CD14-positive monocyte (primary cell): ENCODE results near the gene USP43. TPM values are rescaled to one million over a fixed set of nuclear protein-coding genes. Genes with fewer than 3 reads are reported as not detected.

ENCODE experiments used
- DNase-seq, 3 donors: peaks; one replicate each; pipeline ENCODE4 v3.0.0-alpha.2; 2011 to 2022
- H2AFZ ChIP-seq: 2 replicates; pipeline ENCODE4 v1.6.0; 2012; ENCODE audit warnings: mild to moderate bottlenecking, low read depth, low read length, inconsistent platforms; ENCODE audit not compliant: insufficient read depth, poor library complexity, severe bottlenecking
- H3K27ac ChIP-seq, 2 donors: 1 replicate in 1 of 2; 2 replicates in 1 of 2; pipeline ENCODE4 v1.5.1; 2012 to 2013; ENCODE audit warnings: low read length in 2 of 2, control low read depth in 1 of 2, inconsistent platforms in 1 of 2, low read depth in 1 of 2, mild to moderate bottlenecking in 1 of 2
- H3K27me3 ChIP-seq, 2 donors: one replicate each; pipeline versions ENCODE4 v1.6.0 to v1.6.1; 2011 to 2013; ENCODE audit warnings: low read length in 2 of 2; ENCODE audit not compliant: control insufficient read depth in 2 of 2, insufficient read depth in 2 of 2
- H3K36me3 ChIP-seq, 2 donors: replicated peaks in 1 of 2; 1 replicate in 1 of 2; 2 replicates in 1 of 2; pipeline versions ENCODE4 v1.5.1 to v1.6.1; 2012 to 2013; ENCODE audit warnings: low read length in 2 of 2, control low read depth in 1 of 2, inconsistent platforms in 1 of 2, mild to moderate bottlenecking in 1 of 2; ENCODE audit not compliant: insufficient read depth in 2 of 2, control insufficient read depth in 1 of 2
- H3K4me1 ChIP-seq, 2 donors: 1 replicate in 1 of 2; 2 replicates in 1 of 2; pipeline versions ENCODE4 v1.5.1 to v1.6.1; 2012 to 2013; ENCODE audit warnings: low read length in 2 of 2, control low read depth in 1 of 2, inconsistent platforms in 1 of 2, mild to moderate bottlenecking in 1 of 2, moderate library complexity in 1 of 2; ENCODE audit not compliant: insufficient read depth in 2 of 2, control insufficient read depth in 1 of 2
- H3K4me2 ChIP-seq: replicated peaks from 2 replicates; pipeline ENCODE3; 2012; ENCODE audit warnings: low read length, moderate library complexity, mild to moderate bottlenecking; ENCODE audit not compliant: poor library complexity, severe bottlenecking; ENCODE audit errors: extremely low read depth
- H3K4me3 ChIP-seq, 3 experiments: fragments of 200-600 bp in 1 of 3; sonication (generic) in 1 of 3; replicated peaks in 1 of 3; 1 replicate in 2 of 3; 2 replicates in 1 of 3; pipeline ENCODE4 v1.5.1; 2011 to 2013; ENCODE audit warnings: low read length in 3 of 3, mild to moderate bottlenecking in 3 of 3, control low read depth in 2 of 3, low read depth in 2 of 3, inconsistent platforms in 1 of 3, moderate library complexity in 1 of 3
- H3K79me2 ChIP-seq: 2 replicates; pipeline ENCODE4 v1.6.0; 2012; ENCODE audit warnings: mild to moderate bottlenecking, control low read depth, inconsistent platforms, low read length, moderate library complexity; ENCODE audit not compliant: insufficient read depth
- H3K9ac ChIP-seq: 2 replicates; pipeline ENCODE4 v1.6.0; 2017; ENCODE audit warnings: low read length, mild to moderate bottlenecking; ENCODE audit not compliant: insufficient read depth, poor library complexity, severe bottlenecking
- H3K9me3 ChIP-seq, 2 donors: replicated peaks in 1 of 2; 1 replicate in 1 of 2; 2 replicates in 1 of 2; pipeline versions ENCODE4 v1.5.1 to v1.6.1; 2012 to 2013; ENCODE audit warnings: low read length in 2 of 2, control low read depth in 1 of 2; ENCODE audit not compliant: control insufficient read depth in 1 of 2, insufficient read depth in 1 of 2
- H4K20me1 ChIP-seq: 2 replicates; pipeline ENCODE4 v1.6.0; 2012; ENCODE audit warnings: mild to moderate bottlenecking, low read length, control low read depth, moderate library complexity; ENCODE audit not compliant: insufficient read depth
- H3K27ac Mint-ChIP-seq, 7 donors: one replicate each; pipeline ENCODE4 v1.8.0; 2020; ENCODE audit warnings: mild to moderate bottlenecking in 7 of 7, mixed read lengths in 7 of 7, moderate library complexity in 6 of 7, inconsistent platforms in 2 of 7
- H3K27me3 Mint-ChIP-seq, 3 donors: one replicate each; pipeline ENCODE4 v1.8.0; 2021 to 2022; ENCODE audit warnings: low read depth in 3 of 3, mild to moderate bottlenecking in 3 of 3, mixed read lengths in 3 of 3, moderate library complexity in 3 of 3, inconsistent platforms in 1 of 3
- H3K36me3 Mint-ChIP-seq, 2 donors: one replicate each; pipeline ENCODE4 v1.8.0; 2020; ENCODE audit warnings: mixed read lengths in 2 of 2, inconsistent platforms in 1 of 2, mild to moderate bottlenecking in 1 of 2
- H3K4me1 Mint-ChIP-seq: one replicate; pipeline ENCODE4 v1.8.0; 2020; ENCODE audit warnings: mild to moderate bottlenecking, mixed read lengths
- H3K4me3 Mint-ChIP-seq, 2 donors: one replicate each; pipeline ENCODE4 v1.8.0; 2020; ENCODE audit warnings: mild to moderate bottlenecking in 2 of 2, mixed read lengths in 2 of 2, moderate library complexity in 1 of 2
- H3K9me3 Mint-ChIP-seq, 7 donors: one replicate each; pipeline ENCODE4 v1.8.0; 2020 to 2022; ENCODE audit warnings: mixed read lengths in 7 of 7, mild to moderate bottlenecking in 6 of 7, moderate library complexity in 6 of 7, inconsistent platforms in 2 of 7
- WGBS: methylation state at CpG from one replicate; pipeline ENCODE4 v1.1.5; 2013; ENCODE audit warnings: missing lambda C conversion rate; ENCODE audit not compliant: insufficient coverage; 5-methylcytosine and 5-hydroxymethylcytosine counted together
- intact Hi-C, 2 donors: fragments of 100-400 bp; cut with micrococcal nuclease; formaldehyde crosslinking; loops; one replicate each; pipeline versions ENCODE4 v1.15.0 to v1.15.1; 2023
- polyA plus RNA-seq, 3 donors: library from polyadenylated mRNA; depleted of rRNA in 1 of 3; unstranded in 2 of 3; stranded (reverse) in 1 of 3; fragments of 300-500 nt in 2 of 3; fragments of >200 nt in 1 of 3; fragmentation: Illumina TruSeq in 2 of 3; gene quantifications; 1 replicate in 2 of 3; 2 replicates in 1 of 3; pipeline ENCODE4 v1.2.3, GENCODE V29; 2012 to 2021
- TF ChIP-seq, protein P1 (sequence below): fragments of 200-600 bp; IDR thresholded peaks from one replicate; pipeline ENCODE4 v1.8.0; 2022; ENCODE audit warnings: antibody characterized with exemption, mild to moderate bottlenecking

USP43 gene
- polyA plus RNA-seq, 3 donors, result 0.05 to 0.57 TPM; not detected in 1

DNA sequence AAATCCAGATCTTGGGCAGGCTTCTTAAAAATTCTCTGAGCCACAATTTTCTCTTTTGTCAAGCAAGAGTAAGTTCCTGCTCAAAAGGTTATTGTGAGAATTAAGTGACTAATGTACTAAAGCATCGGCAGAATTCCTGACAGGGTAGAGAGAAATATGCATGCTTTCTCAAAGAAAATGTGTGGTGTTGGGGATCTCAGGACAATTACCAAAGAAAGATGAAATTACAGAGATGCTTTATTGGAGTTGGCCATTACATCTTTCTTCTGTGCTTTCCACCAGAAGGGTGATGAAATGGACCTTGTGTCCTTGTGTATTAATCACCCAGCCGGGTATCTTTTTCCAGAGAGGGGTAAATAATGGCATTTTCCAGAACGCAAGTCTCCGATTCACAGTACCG lies 1.7 kb upstream of the USP43 start:
- Histone ChIP-seq H3K4me2 (no peak overlapping the region), H3K9me3 (no peaks in the 10 kb centered on the region), H2AFZ (no peak overlapping the region), H3K27me3 (peaks cover 16% of the 10 kb centered on the region in 2 donors), H3K9ac (no peak overlapping the region), H4K20me1 (no peaks in the 10 kb centered on the region), H3K4me3 (no peak overlapping the region), H3K36me3 (no peaks in the 10 kb centered on the region), H3K4me1 (peaks cover 9 to 22% of the 10 kb centered on the region in 2 donors), H3K27ac (no peak overlapping the region), H3K79me2 (no peaks in the 10 kb centered on the region)
- Mint-ChIP-seq H3K27me3 (peaks cover 19 to 24% (median 20%) of the 10 kb centered on the region in 3 donors), H3K27ac (no peak overlapping the region), H3K4me3 (no peak overlapping the region), H3K9me3 (peaks cover 0 to 12% (median 4%) of the 10 kb centered on the region in 7 donors), H3K36me3 (peaks cover 0 to 3% of the 10 kb centered on the region in 2 donors), H3K4me1 (peaks cover 20% of the 10 kb centered on the region)
- intact Hi-C loops, result no loop called here
- WGBS, result 100% methylated on average over 4 of the region's 5 CpGs
- DNase-seq, result no peak
- TF ChIP-seq, protein P1, sequence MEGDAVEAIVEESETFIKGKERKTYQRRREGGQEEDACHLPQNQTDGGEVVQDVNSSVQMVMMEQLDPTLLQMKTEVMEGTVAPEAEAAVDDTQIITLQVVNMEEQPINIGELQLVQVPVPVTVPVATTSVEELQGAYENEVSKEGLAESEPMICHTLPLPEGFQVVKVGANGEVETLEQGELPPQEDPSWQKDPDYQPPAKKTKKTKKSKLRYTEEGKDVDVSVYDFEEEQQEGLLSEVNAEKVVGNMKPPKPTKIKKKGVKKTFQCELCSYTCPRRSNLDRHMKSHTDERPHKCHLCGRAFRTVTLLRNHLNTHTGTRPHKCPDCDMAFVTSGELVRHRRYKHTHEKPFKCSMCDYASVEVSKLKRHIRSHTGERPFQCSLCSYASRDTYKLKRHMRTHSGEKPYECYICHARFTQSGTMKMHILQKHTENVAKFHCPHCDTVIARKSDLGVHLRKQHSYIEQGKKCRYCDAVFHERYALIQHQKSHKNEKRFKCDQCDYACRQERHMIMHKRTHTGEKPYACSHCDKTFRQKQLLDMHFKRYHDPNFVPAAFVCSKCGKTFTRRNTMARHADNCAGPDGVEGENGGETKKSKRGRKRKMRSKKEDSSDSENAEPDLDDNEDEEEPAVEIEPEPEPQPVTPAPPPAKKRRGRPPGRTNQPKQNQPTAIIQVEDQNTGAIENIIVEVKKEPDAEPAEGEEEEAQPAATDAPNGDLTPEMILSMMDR, result no peak

DNA sequence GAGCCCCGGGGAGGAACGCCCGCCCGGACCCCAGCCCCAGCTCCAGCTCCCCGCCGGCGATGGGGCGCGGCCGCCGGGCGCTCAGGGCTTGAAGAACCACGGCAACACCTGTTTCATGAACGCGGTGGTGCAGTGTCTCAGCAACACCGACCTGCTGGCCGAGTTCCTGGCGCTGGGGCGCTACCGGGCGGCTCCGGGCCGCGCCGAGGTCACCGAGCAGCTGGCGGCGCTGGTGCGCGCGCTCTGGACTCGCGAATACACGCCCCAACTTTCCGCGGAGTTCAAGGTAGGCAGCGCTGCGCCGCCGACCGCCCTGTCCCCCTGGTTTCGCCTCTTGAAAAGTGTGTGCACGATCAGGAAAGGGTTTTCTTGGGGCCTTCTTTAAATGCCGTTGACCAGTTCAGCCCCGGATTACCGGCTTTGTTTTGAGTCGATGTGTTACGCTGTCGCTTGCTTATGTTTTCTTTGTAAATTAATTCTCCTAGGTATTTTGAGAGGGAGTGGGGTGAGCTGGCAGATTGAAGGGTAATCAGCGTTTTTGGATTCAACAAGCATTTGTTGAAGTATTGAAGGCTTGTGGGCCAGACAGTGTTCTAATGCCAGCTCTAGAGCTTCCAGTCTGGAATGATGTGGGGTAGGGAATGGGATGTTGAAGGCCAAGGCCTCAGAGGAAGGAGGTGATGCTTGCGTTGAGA lies 681 bp downstream of the USP43 start:
- no peaks in the 10 kb centered on the region for H4K20me1 ChIP-seq
- peak overlapping the region in 2 of 3 experiments; percentile 38 to 77 for H3K4me3 ChIP-seq
- Mint-ChIP-seq H3K27ac (peak overlapping the region in 1 of 7 donors; percentile 14), H3K4me3 (peak overlapping the region; percentile 56 to 87), H3K36me3 (peaks cover 0 to 3% of the 10 kb centered on the region in 2 donors), H3K27me3 (peaks cover 18 to 24% (median 20%) of the 10 kb centered on the region in 3 donors), H3K9me3 (peaks cover 0 to 6% (median 2%) of the 10 kb centered on the region in 7 donors), H3K4me1 (peaks cover 23% of the 10 kb centered on the region)
- intact Hi-C loops, result no loop called here
- H3K9me3 ChIP-seq, result no peaks in the 10 kb centered on the region
- H3K4me2 ChIP-seq, result peak overlapping the region; percentile 77
- H3K4me1 ChIP-seq, result peaks cover 9 to 22% of the 10 kb centered on the region in 2 donors
- peak overlapping the region; percentile 89 for H2AFZ ChIP-seq
- DNase-seq, result no peak
- WGBS, result 2% methylated on average over 51 of the region's 51 CpGs
- H3K9ac ChIP-seq, result peak overlapping the region; percentile 30
- no peaks in the 10 kb centered on the region for H3K79me2 ChIP-seq
- TF ChIP-seq, protein P1, result no peak
- peaks cover 16% of the 10 kb centered on the region in 2 donors for H3K27me3 ChIP-seq
- H3K36me3 ChIP-seq, result no peaks in the 10 kb centered on the region
- H3K27ac ChIP-seq, result no peak overlapping the region
